ENCODE results near the gene MBD6.

- no peak for TF ChIP-seq CTCF (IDR thresholded peaks at IDR 0.05)
- TF ChIP-seq POLR2A (IDR thresholded peaks at IDR 0.05) = no peak
- TF ChIP-seq POLR2AphosphoS5 (IDR thresholded peaks at IDR 0.05) = no peak
- no peak for TF ChIP-seq EP300 (IDR thresholded peaks at IDR 0.05; ENCODE audit: low read depth)
These were observed 24.1 kb upstream of the MBD6 start for GRCh38 chr12:57498571-57498970.
